ENCODE measurements around the gene CACNA1F.

GRCh38 chrX:49174723-49175122, 58.4 kb downstream of the CACNA1F start:
- TF ChIP-seq CTCF (conservative IDR thresholded peaks at IDR 0.05 in 1 of 2, IDR thresholded peaks at IDR 0.05 in 1 of 2; ENCODE audit: extremely low read depth in 1 of 2, insufficient read depth in 1 of 2, low read depth in 1 of 2, low read length in 2 of 2) (no peak), EZH2 (IDR thresholded peaks at IDR 0.05; ENCODE audit: borderline replicate concordance, low read length) (no peak)

All from mammary epithelial cell (primary cell).